Activated CD4-positive, alpha-beta T cell treated with anti-CD3 and anti-CD28 coated beads for 36 hours (primary cell): ENCODE results near the gene CTNNA2. TPM values are rescaled to one million over a fixed set of nuclear protein-coding genes. Genes with fewer than 3 reads are reported as not detected.

ENCODE experiments used
- ATAC-seq: fragments of 200-7000 bp; cut with Tn5 transposase; one replicate; pipeline ENCODE4 v1.10.0; 2021; ENCODE audit warnings: mild to moderate bottlenecking, moderate library complexity
- CTCF ChIA-PET: fragments of 350-600 bp; sonication (Branson Sonifier 250); formaldehyde crosslinking; loops from one replicate; lab custom pipeline; 2021; ENCODE audit warnings: antibody characterized with exemption; lab: Charles Lee
- POLR2A ChIA-PET: fragments of 350-600 bp; sonication (Branson Sonifier 250); formaldehyde crosslinking; loops from one replicate; lab custom pipeline; 2021; ENCODE audit warnings: antibody characterized with exemption, inconsistent platforms; lab: Charles Lee
- DNase-seq: peaks from one replicate; pipeline ENCODE4 v3.0.0-alpha.2; 2020
- H3K27ac Mint-ChIP-seq: one replicate; pipeline ENCODE4 v1.8.0; 2021; ENCODE audit warnings: mixed read lengths
- H3K27me3 Mint-ChIP-seq: one replicate; pipeline ENCODE4 v1.8.0; 2021; ENCODE audit warnings: mixed read lengths
- H3K36me3 Mint-ChIP-seq: one replicate; pipeline ENCODE4 v1.8.0; 2021; ENCODE audit warnings: low read depth, mixed read lengths
- H3K4me1 Mint-ChIP-seq: one replicate; pipeline ENCODE4 v1.8.0; 2021; ENCODE audit warnings: mixed read lengths
- H3K4me3 Mint-ChIP-seq: one replicate; pipeline ENCODE4 v1.8.0; 2021; ENCODE audit warnings: mild to moderate bottlenecking, moderate library complexity, mixed read lengths
- H3K9me3 Mint-ChIP-seq: one replicate; pipeline ENCODE4 v1.8.0; 2021; ENCODE audit warnings: low read depth, mixed read lengths
- intact Hi-C, 2 experiments: fragments of 100-400 bp; cut with DNase I in 1 of 2; cut with micrococcal nuclease in 1 of 2; formaldehyde crosslinking; loops; one replicate each; pipeline versions ENCODE4 v1.14.2 to v1.15.1; 2022 to 2024; cut with DNase I, micrococcal nuclease
- total RNA-seq, 2 experiments: library from RNA; stranded (reverse); gene quantifications; one replicate each; pipeline ENCODE4 v1.2.3, GENCODE V29; 2021

CTNNA2 gene
- total RNA-seq, 2 experiments from 2014 or later: not detected

GRCh38 chr2:79758749-79759282 is 246.0 kb downstream of the CTNNA2 start:
- Mint-ChIP-seq H3K27me3 (no peaks in the 10 kb centered on the region), H3K4me1 (no peaks in the 10 kb centered on the region), H3K36me3 (no peaks in the 10 kb centered on the region), H3K4me3 (no peak overlapping the region), H3K27ac (no peak overlapping the region), H3K9me3 (peaks cover 4% of the 10 kb centered on the region)
- ATAC-seq (no peak), DNase-seq (no peak)
- intact Hi-C loops: no loop called here
- CTCF ChIA-PET: interaction anchor here (0.6 kb wide), 1 partner anchor 8 kb away, joined by 4 read pairs; no protein-coding TSS in a partner anchor
- POLR2A ChIA-PET: no interaction called here

- no peaks in the 10 kb centered on the region for H3K4me1 Mint-ChIP-seq
- intact Hi-C loops: no loop called here
- H3K36me3 Mint-ChIP-seq: no peaks in the 10 kb centered on the region
- POLR2A ChIA-PET: no interaction called here
- H3K27ac Mint-ChIP-seq: no peak overlapping the region
- no peaks in the 10 kb centered on the region for H3K27me3 Mint-ChIP-seq
- CTCF ChIA-PET: interaction anchor here (0.5 kb wide), 1 partner anchor 292 kb away, joined by 3 read pairs; no protein-coding TSS in a partner anchor
- DNase-seq (no peak), ATAC-seq (no peak)
- H3K4me3 Mint-ChIP-seq: no peak overlapping the region
- H3K9me3 Mint-ChIP-seq: peaks cover 4% of the 10 kb centered on the region
Observed at GRCh38 chr2:79770926-79771325, 258.1 kb downstream of the CTNNA2 start.

DNA sequence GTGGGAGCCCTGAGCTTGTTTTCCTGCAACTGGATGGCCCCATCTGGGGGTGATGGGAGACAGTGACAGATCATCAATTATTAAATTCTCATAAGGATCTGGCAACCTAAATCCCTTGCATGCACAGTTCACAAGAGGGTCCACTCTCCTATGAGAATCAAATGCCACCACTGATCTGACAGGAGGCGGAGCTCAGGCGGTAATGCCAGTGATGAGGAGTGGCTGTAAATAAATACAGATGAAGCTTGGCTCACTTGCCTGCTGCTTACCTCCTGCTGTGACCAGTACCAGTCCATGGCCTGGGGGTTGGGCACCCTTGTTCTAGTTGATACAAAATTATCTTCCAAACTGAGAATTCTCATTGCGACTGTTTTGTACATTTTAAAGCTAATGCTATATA is 258.6 kb downstream of the CTNNA2 start:
- intact Hi-C loops: no loop called here
- Mint-ChIP-seq H3K27ac (no peak overlapping the region), H3K4me1 (no peaks in the 10 kb centered on the region), H3K27me3 (no peaks in the 10 kb centered on the region), H3K4me3 (no peak overlapping the region), H3K9me3 (peaks cover 4% of the 10 kb centered on the region), H3K36me3 (no peaks in the 10 kb centered on the region)
- DNase-seq (no peak), ATAC-seq (no peak)
- CTCF ChIA-PET: interaction anchor here (0.6 kb wide), 1 partner anchor 68 kb away, joined by 3 read pairs; no protein-coding TSS in a partner anchor
- POLR2A ChIA-PET: no interaction called here

- intact Hi-C loops: no loop called here
- peaks cover 2% of the 10 kb centered on the region for H3K9me3 Mint-ChIP-seq
- DNase-seq (no peak), ATAC-seq (no peak)
- ChIA-PET CTCF (no interaction called here), POLR2A (no interaction called here)
- H3K4me1 Mint-ChIP-seq: no peaks in the 10 kb centered on the region
- no peak overlapping the region for H3K4me3 Mint-ChIP-seq
- no peaks in the 10 kb centered on the region for H3K27me3 Mint-ChIP-seq
- H3K36me3 Mint-ChIP-seq: no peaks in the 10 kb centered on the region
- no peak overlapping the region for H3K27ac Mint-ChIP-seq
Observed at GRCh38 chr2:79774016-79774415, 261.2 kb downstream of the CTNNA2 start.

DNA sequence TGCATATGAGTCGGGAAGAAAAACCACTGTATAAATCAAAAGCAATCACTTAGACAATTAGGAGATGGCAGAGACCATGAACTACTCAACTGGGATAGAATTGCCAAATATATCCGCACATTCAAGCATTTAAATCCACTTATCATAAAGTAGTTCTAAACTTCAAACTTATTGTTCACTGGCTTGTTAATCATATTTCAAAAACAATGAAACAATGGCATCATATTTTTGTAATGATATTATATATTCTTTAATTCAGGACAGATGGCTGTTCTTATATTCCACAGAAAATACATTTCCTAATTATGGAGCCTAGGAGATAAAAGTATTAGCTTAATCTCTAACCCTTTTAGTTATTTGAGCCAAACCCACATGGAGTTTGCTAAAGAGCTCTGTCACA is 263.6 kb downstream of the CTNNA2 start:
- ATAC-seq: no peak
- H3K27ac Mint-ChIP-seq: no peak overlapping the region
- POLR2A ChIA-PET: no interaction called here

GRCh38 chr2:79780781-79781180 is 267.9 kb downstream of the CTNNA2 start:
- Mint-ChIP-seq H3K27me3 (no peaks in the 10 kb centered on the region), H3K36me3 (no peaks in the 10 kb centered on the region), H3K27ac (no peak overlapping the region), H3K4me3 (no peak overlapping the region), H3K4me1 (no peaks in the 10 kb centered on the region), H3K9me3 (peaks cover 4% of the 10 kb centered on the region)
- no peak for DNase-seq
- intact Hi-C loops: no loop called here
- CTCF ChIA-PET: no interaction called here
- POLR2A ChIA-PET: no interaction called here
- no peak for ATAC-seq

More for the DNA sequence above, 263.6 kb downstream of the CTNNA2 start:
- Mint-ChIP-seq H3K9me3 (peaks cover 2% of the 10 kb centered on the region), H3K4me1 (no peaks in the 10 kb centered on the region), H3K27me3 (no peaks in the 10 kb centered on the region), H3K4me3 (no peak overlapping the region), H3K36me3 (no peaks in the 10 kb centered on the region)
- intact Hi-C loops: no loop called here
- no peak for DNase-seq
- CTCF ChIA-PET: interaction anchor here (0.6 to 1.2 kb wide), 2 partner anchors 12 to 345 kb away, joined by 3 read pairs; no protein-coding TSS in a partner anchor

DNA sequence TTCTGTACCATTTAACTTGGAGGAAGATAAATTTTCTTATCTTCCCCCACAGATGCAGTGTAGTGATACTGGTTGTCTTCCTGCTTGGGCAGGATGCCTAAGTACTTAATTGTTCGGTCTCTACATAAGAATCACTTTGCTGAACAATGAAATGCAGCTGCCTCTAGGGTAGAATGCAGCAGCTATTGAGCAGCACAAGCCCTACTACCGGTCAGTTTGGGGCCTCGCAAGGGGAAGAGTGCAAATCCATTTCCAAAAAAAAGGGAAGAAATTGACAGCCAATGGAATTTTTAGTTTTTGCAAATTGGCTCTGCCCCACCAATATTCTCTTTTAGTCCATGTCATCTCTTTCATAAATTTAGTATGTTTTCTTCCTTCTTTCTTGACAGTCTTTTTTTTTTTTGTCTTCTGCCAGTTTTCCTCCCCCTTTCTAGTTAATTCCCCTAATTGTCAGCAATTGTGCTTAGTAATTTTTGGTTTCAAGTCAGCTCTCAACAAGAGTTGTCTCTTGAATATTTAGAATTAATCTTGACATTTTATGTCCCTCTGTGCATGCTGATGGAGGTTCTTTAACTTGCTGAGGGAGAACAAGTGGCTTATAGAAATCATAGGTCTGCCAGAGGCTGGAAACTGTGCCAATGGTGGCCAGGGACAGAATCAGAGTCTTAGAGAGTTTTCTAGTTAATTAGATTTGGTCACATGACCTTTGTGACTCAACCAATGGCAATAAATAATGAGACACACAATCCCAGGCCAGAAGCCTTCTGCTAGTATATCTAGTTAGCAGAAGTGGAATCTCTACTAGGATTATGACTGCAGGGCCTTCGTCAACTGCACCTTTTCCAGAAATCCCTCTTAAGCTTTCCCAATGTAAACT is 270.0 kb downstream of the CTNNA2 start:
- no peak for ATAC-seq
- ChIA-PET POLR2A (no interaction called here), CTCF (no interaction called here)
- Mint-ChIP-seq H3K36me3 (no peaks in the 10 kb centered on the region), H3K27me3 (no peaks in the 10 kb centered on the region), H3K27ac (no peak overlapping the region), H3K4me3 (no peak overlapping the region), H3K9me3 (peaks cover 5% of the 10 kb centered on the region), H3K4me1 (no peaks in the 10 kb centered on the region)
- no peak for DNase-seq
- intact Hi-C loops: no loop called here

GRCh38 chr2:79788952-79789651 is 276.3 kb downstream of the CTNNA2 start:
- ChIA-PET CTCF (no interaction called here), POLR2A (no interaction called here)
- H3K4me3 Mint-ChIP-seq: no peak overlapping the region
- H3K27ac Mint-ChIP-seq: no peak overlapping the region
- intact Hi-C loops: no loop called here
- H3K27me3 Mint-ChIP-seq: no peaks in the 10 kb centered on the region
- ATAC-seq (no peak), DNase-seq (no peak)
- no peaks in the 10 kb centered on the region for H3K4me1 Mint-ChIP-seq
- no peaks in the 10 kb centered on the region for H3K36me3 Mint-ChIP-seq
- H3K9me3 Mint-ChIP-seq: peaks cover 3% of the 10 kb centered on the region

DNA sequence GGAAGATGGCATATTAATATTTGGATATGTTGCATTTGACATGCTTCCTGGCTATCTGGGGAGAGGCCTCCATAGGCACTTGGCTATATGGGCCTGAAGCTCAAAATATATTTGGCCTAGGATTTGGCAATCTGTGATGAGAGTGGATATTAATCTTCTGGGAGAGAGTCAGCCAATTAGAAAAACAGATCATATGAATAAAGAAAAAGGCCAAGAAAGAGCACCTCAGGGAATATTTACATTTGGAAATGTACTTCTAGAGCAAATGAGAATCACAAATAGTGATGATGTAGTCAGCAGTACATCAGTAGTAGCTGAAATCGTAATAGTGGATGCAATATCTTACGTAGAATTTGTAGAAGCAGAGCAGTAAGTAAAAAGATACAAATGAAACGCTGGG is 277.0 kb downstream of the CTNNA2 start:
- Mint-ChIP-seq H3K27me3 (no peaks in the 10 kb centered on the region), H3K36me3 (no peaks in the 10 kb centered on the region), H3K27ac (no peak overlapping the region), H3K4me3 (no peak overlapping the region), H3K4me1 (no peaks in the 10 kb centered on the region), H3K9me3 (peaks cover 2% of the 10 kb centered on the region)
- DNase-seq (no peak), ATAC-seq (no peak)
- intact Hi-C loops: no loop called here
- CTCF ChIA-PET: no interaction called here
- POLR2A ChIA-PET: no interaction called here

DNA sequence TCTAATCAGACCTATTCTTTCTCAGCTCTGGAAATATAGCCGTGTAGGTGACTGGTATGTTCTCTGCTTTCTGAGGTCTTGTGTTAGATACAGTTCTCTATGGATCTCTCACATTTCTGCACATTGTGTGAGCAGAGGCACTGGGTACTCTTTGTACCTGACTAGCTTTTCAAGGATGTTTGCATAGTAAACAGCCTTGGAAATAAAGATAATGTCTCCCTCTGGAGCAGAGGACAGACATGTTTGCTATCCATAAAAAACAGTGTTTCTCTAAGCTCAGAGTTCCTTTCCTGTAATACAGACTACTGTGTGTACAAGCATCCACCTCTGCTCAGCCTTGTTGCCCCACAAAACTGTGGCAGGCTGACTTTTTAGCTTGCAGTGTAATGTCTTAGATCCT is 279.2 kb downstream of the CTNNA2 start:
- peaks cover 3% of the 10 kb centered on the region for H3K9me3 Mint-ChIP-seq
- no peaks in the 10 kb centered on the region for H3K36me3 Mint-ChIP-seq
- H3K27me3 Mint-ChIP-seq: no peaks in the 10 kb centered on the region
- no peak for ATAC-seq
- intact Hi-C loops: no loop called here
- POLR2A ChIA-PET: no interaction called here
- H3K4me1 Mint-ChIP-seq: no peaks in the 10 kb centered on the region
- DNase-seq: no peak
- no peak overlapping the region for H3K27ac Mint-ChIP-seq
- CTCF ChIA-PET: no interaction called here
- H3K4me3 Mint-ChIP-seq: no peak overlapping the region

- Mint-ChIP-seq H3K9me3 (peaks cover 3% of the 10 kb centered on the region), H3K4me1 (no peaks in the 10 kb centered on the region), H3K27me3 (no peaks in the 10 kb centered on the region), H3K27ac (no peak overlapping the region), H3K36me3 (no peaks in the 10 kb centered on the region), H3K4me3 (no peak overlapping the region)
- ChIA-PET POLR2A (no interaction called here), CTCF (no interaction called here)
- intact Hi-C loops: no loop called here
- DNase-seq (no peak), ATAC-seq (no peak)
Observed at GRCh38 chr2:79793006-79793405, 280.2 kb downstream of the CTNNA2 start.
